NCI-H1436 (cell line): ENCODE results near the gene NEK6.

ENCODE experiments used
- DNase-seq: peaks from one replicate; lab custom pipeline; 2025; lab: John Stamatoyannopoulos, UW

NEK6 gene

GRCh38 chr9:124257844-124258606, at the start of gene NEK6:
TSS of gene NEK6 (plus strand) at chr9:124257949. CDS start at chr9:124301965, 44,016 bp downstream.
- DNase-seq = no peak

- no peak for DNase-seq
These were observed 49.2 kb upstream of the NEK6 start for GRCh38 chr9:124208571-124208970.

GRCh38 chr9:124209279-124209678, 48.5 kb upstream of the NEK6 start:
- DNase-seq = peak; percentile 12

- DNase-seq = no peak
These were observed 48.0 kb upstream of the NEK6 start for GRCh38 chr9:124209774-124210173.

- no peak for DNase-seq
These were observed 47.1 kb upstream of the NEK6 start for GRCh38 chr9:124210697-124211096.

GRCh38 chr9:124212381-124213050, 45.2 kb upstream of the NEK6 start:
- no peak for DNase-seq

GRCh38 chr9:124213396-124213795, 44.4 kb upstream of the NEK6 start:
- DNase-seq = no peak

- DNase-seq = no peak
These were observed 43.6 kb upstream of the NEK6 start for GRCh38 chr9:124214116-124214515.

- DNase-seq = no peak
These were observed 43.0 kb upstream of the NEK6 start for GRCh38 chr9:124214596-124215367.

GRCh38 chr9:124215368-124215910, 42.3 kb upstream of the NEK6 start:
- no peak for DNase-seq

GRCh38 chr9:124215956-124216355, 41.8 kb upstream of the NEK6 start:
- DNase-seq = no peak

GRCh38 chr9:124216474-124217176, 41.1 kb upstream of the NEK6 start:
- no peak for DNase-seq

- no peak for DNase-seq
These were observed 39.8 kb upstream of the NEK6 start for GRCh38 chr9:124217836-124218437.

- no peak for DNase-seq
These were observed 39.2 kb upstream of the NEK6 start for GRCh38 chr9:124218438-124218982.

- DNase-seq = no peak
These were observed 38.7 kb upstream of the NEK6 start for GRCh38 chr9:124218987-124219461.

GRCh38 chr9:124220946-124221451, 36.8 kb upstream of the NEK6 start:
- DNase-seq = no peak

- no peak for DNase-seq
These were observed 36.1 kb upstream of the NEK6 start for GRCh38 chr9:124221676-124222075.

GRCh38 chr9:124222109-124222508, 35.6 kb upstream of the NEK6 start:
- DNase-seq = no peak

- DNase-seq = no peak
These were observed 34.6 kb upstream of the NEK6 start for GRCh38 chr9:124222918-124223720.

- no peak for DNase-seq
These were observed 31.8 kb upstream of the NEK6 start for GRCh38 chr9:124225945-124226344.
